Endometrial microvascular endothelial cells (primary cell): ENCODE results near the gene KIF25. TPM values are rescaled to one million over a fixed set of nuclear protein-coding genes. Genes with fewer than 3 reads are reported as not detected.
"Not testable (repeated sequence)": the region's sequence is repeated elsewhere in the genome, so short reads cannot be mapped to it uniquely, and the experiment has no call there.

Source experiments
- in situ Hi-C: cut with HindIII; loops from 2 replicates; pipeline ENCODE4 v1.10.0; 2017; ENCODE audit warnings: low sequenced_read_pairs, low pct_unique_long_range_greater_than_20kb; ENCODE audit errors: inconsistent ontology term
- total RNA-seq: library from RNA; depleted of rRNA; stranded (reverse); fragments of >200 nt; gene quantifications from one replicate; pipeline ENCODE4 v1.2.3, GENCODE V29; 2015; ENCODE audit errors: inconsistent ontology term

KIF25 gene
- total RNA-seq, 1 donor from 2014 or later, result not detected

- in situ Hi-C loops, result no loop called here
Observed at GRCh38 chr6:167988945-167989841, 8.3 kb upstream of the KIF25 start.

GRCh38 chr6:167990016-167990945 lies 7.2 kb upstream of the KIF25 start:
- in situ Hi-C loops, result no loop called here

GRCh38 chr6:167993169-167993568 lies 4.3 kb upstream of the KIF25 start:
- in situ Hi-C loops, result no loop called here

DNA sequence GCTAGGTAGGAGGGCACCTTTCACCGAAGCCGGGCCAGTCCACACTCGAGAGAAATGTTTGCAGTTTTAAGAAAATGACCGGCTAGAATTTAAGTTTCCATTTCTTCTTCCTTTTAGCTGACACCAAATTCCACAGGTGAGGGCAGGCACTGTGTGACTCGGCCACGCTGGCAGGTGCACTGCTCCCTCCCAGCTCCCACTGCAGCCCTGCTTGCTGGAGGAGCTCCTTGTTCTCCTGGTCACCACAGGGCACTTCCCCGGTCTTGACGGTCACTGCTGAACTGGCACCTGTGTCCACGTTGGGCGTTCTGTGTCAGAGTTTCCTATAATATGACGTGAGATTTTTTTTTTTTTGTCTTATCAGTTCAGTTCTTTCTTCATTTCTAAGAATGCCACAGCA lies 3.6 kb upstream of the KIF25 start:
- in situ Hi-C loops, result no loop called here

- in situ Hi-C loops, result no loop called here
Observed at GRCh38 chr6:167995302-167995701, 2.2 kb upstream of the KIF25 start.

DNA sequence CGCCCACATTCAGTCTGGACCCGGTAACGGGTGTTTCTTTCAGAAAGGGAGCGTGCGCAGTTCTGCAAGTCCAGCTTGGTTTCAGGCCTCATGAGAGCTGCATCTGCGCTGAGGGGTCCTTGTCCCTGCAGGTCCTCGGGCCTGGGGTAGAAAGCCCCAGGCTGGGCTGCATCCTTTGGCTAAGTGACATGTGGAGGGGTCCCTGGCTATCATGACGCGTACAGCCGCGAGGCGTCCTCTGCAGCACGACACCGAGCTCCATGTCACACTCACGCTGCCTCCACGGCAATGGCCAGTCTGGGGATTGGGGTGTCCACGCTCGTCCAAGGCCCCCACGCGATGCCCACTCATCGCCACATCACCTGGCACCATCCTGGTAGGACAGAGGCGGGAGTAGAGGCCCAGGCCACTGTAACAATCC lies 1.7 kb upstream of the KIF25 start:
- in situ Hi-C loops, result no loop called here

DNA sequence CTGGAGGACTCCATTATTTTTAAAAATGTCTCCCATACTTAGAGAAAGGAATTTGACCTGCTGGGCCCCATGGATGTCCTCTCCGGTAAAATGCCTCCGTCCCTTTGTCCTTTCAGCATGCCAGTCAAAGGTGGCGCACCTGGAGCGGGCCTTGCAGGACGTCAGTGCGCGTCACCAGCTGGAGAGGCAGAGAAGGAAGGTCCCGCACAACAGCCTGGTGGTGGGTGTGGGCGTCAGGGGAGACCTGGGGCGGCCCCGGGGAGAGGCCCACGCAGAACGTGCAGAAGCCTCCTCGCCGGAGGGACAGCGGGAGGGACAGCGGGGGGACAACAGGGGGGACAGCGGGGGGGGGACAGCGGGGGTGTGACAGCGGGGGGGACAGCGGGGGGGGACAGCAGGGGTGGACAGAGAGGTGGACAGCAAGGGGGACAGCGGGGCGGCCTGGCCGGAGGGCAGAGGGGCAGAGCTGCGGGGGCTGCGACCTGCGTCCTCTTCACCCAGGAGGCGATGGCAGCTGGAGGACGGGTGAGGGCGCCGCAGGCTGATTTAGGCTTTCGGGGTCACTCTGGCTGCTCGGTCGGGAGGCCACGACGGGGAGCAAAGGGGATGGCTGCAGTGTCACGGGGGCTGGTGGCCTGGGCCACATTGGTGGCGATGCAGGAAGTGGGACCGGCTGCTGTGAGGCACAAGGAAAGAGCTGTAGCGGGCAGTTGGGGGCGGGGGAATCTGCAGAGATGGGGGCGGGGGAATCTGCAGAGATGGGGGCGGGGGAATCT lies 859 bp upstream of the KIF25 start:
- in situ Hi-C loops, result no loop called here

DNA sequence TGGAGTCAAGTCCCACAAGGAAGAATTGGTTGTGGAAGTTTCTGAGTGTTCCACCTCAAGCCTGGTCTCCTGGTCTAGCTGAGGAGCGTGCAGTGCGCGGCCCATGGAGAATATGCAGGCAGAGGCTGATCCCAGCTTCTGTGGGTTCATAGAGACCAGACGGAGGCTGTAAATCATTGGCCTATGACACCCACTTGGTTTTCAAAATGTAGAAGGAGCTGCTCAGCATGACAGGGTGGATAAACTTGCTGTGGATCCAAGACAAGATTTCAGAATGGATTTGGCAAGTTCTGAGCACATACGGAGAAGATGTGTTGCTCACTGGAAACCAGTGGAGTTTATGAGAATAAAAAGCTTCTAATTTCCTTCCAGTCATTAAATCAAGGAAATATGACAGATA lies 744 bp downstream of the KIF25 start:
- in situ Hi-C loops, result no loop called here

DNA sequence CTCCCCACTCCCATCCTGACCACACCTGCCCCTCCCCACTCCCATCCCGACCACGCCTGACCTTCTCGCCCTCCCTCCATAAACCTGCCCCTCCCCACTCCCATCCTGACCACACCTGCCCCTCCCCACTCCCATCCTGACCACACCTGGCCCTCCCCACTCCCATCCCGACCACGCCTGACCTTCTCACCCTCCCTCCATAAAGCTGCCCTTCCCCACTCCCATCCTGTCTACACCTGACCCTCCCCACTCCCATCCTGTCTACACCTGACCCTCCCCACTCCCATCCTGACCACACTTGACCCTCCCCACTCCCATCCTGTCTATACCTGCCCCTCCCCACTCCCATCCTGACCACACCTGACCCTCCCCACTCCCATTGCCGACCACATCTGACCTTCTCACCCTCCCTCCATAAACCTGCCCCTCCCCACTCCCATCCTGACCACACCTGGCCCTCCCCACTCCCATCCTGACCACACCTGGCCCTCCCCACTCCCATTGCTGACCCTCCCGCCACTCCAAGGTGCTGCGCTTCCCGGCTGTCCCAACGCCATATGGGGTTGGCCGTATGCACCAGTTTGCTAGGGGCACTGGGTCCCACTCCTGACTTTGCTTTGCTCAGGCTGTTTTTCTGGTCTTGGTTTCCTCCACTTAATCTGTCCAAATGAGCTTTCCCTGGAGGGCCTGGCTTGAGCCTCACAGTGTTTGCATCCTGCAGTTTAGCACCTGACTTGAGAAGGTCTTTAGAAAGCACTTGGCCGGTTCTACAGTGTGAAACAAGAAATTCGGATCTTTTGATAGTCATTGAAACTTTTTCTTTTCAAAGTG lies 2.9 kb downstream of the KIF25 start:
- in situ Hi-C loops, result no loop called here

DNA sequence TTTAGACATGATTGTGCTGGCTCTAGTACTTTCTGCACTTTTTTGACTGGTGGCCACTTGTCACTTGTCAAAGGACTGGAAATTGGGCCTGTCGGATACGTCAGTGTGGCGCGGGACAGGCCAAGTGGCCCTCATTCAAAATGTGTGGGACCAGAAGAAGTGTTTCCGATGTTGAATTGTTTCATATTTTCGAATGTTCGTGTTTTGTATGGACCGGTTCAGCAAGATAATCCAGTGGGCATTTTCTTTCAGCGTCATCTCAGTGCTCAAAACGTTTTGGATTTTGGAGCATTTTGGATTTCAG lies 3.5 kb downstream of the KIF25 start:
- in situ Hi-C loops, result no loop called here

- in situ Hi-C loops, result not testable (repeated sequence)
Observed at GRCh38 chr6:168001514-168001913, 4.0 kb downstream of the KIF25 start.

DNA sequence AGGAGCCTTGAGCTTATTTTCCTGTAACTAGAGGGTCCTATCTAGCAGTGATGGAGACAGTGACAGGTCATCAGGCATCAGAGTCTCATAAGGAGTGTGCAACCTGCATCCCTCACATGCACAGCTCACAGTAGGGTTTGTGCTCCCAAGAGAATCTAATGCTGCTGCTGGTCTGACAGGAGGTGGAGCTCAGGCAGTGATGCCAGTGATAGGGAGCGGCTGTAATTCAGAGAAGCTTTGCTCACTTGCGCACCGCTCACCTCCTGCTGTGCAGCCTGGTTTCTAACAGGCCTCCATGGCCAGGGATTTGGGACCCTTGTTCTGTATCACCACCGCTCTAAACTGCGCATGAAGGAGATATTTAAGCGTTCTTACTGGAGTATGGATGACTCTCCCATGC lies 5.3 kb downstream of the KIF25 start:
- in situ Hi-C loops, result no loop called here

DNA sequence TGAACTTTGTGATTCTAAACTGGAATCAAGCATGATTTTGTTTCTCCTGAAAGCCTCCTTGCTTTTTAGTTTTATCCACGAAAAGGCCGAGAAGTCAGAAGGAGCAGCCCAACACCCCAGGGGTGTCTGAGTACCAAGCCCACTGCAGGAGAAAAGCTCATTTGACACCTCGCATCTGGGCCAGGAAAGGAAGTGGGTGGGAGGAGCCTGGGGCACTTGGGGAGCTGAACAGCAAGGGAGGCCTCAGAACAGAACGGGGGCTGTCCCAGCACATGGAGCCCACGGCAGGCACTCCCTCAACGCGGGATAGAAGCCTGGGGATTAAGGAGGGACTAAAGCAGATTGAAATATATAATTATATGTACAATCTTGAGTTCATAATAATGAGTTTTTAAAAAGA lies 6.6 kb downstream of the KIF25 start:
- in situ Hi-C loops, result no loop called here

- in situ Hi-C loops, result no loop called here
Observed at GRCh38 chr6:168004945-168005344, 7.5 kb downstream of the KIF25 start.

GRCh38 chr6:168005796-168006195 lies 8.3 kb downstream of the KIF25 start:
- in situ Hi-C loops, result no loop called here

DNA sequence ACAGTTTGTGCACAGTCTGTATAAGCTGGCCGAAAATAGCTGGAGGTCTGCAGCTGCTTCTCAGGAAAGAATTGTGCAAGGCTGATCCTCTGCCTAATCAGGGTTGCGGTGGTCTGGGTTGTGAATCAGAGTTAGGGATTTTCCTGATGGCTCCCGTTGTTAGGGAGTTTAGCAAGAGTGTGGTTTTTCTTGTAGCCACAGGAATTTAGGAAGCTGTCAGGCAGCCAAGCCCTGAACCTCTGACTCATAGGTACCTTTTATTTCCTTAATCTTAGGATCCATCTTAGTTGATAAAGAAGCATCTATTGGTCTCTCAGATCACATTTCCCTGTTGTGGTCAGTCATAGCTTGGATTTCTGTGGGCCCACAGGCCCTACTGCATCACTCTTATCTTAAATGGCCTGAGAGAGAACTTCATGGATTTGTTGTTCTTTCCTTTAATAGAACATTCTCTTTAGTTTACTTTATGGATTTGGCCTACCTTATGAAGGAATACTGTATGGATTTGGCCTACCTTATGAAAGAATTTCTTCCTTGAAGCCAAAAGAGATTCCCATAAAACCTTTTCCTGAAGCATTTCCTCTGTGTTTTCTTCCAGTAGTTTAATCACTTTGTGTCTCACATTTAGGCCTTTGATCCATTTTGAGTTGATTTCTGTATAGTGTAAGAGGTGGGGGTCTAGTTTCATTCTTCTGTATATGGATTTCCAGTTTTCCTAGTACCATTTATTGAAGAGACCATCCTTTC lies 10.3 kb downstream of the KIF25 start:
- in situ Hi-C loops, result no loop called here

DNA sequence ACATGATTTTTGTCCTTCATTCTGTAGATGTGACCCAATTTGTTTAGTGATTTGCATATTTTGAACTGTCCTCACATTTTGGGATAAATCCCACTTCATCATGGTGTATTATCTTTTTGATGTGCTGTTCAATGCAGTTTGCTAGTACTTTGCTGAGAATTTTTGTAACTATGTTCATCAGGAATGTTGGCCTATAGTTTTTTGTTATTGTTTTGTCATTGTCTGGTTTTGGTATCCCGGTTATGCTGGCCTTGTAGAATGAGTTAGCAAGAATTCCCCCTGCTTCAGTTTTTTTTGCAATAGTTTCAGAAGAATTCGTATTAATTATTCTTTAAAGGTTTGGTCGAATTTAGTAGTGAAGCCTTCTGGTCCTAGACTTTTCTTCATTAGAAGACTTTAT lies 11.9 kb downstream of the KIF25 start:
- in situ Hi-C loops, result no loop called here

GRCh38 chr6:168011291-168011690 lies 13.8 kb downstream of the KIF25 start:
- in situ Hi-C loops, result no loop called here
